A549 (cell line): ENCODE measurements around the gene VIT.

Experiments
- TF ChIP-seq, protein P1 (sequence below): fragments of >200 bp; sonication (Bioruptor Twin); formaldehyde crosslinking; IDR thresholded peaks from 3 replicates; pipeline ENCODE4 v1.5.1; 2016
- TF ChIP-seq, protein P2 (sequence below): IDR thresholded peaks from 2 replicates; pipeline ENCODE4 v1.6.1; 2012

DNA sequence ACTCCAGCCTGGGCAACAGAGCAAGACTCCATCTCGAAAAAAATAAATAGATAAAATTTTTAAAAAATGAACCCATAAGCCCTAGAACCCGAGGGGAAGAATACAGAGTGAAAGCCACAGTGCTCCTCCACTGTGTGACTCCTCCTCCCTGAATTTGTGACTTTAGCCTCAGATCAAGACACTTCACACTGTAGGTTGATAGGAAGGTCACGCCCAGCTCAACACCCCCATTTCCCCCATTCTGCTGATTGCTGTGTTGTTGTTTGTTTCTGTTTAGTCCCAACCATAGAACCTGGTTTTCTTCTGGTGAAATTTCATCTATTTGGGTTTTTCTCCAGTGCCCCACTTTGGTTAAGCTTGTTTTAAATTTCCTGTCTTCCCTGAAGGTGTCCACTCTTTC is 102.2 kb downstream of the VIT start:
- TF ChIP-seq, protein P1, sequence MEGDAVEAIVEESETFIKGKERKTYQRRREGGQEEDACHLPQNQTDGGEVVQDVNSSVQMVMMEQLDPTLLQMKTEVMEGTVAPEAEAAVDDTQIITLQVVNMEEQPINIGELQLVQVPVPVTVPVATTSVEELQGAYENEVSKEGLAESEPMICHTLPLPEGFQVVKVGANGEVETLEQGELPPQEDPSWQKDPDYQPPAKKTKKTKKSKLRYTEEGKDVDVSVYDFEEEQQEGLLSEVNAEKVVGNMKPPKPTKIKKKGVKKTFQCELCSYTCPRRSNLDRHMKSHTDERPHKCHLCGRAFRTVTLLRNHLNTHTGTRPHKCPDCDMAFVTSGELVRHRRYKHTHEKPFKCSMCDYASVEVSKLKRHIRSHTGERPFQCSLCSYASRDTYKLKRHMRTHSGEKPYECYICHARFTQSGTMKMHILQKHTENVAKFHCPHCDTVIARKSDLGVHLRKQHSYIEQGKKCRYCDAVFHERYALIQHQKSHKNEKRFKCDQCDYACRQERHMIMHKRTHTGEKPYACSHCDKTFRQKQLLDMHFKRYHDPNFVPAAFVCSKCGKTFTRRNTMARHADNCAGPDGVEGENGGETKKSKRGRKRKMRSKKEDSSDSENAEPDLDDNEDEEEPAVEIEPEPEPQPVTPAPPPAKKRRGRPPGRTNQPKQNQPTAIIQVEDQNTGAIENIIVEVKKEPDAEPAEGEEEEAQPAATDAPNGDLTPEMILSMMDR: no peak
- TF ChIP-seq, protein P2, sequence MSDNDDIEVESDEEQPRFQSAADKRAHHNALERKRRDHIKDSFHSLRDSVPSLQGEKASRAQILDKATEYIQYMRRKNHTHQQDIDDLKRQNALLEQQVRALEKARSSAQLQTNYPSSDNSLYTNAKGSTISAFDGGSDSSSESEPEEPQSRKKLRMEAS: no peak
